HL-60 (cell line): ENCODE measurements around the gene LRRTM2.

Experiments used
- GABPA ChIP-seq: IDR thresholded peaks from 2 replicates; pipeline ENCODE4 v1.6.1; 2012; ENCODE audit warnings: low read depth
- POLR2AphosphoS5 ChIP-seq: IDR thresholded peaks from 2 replicates; pipeline ENCODE4 v1.6.1; 2012; ENCODE audit warnings: low read depth
- SPI1 ChIP-seq: IDR thresholded peaks from 2 replicates; pipeline ENCODE4 v1.6.1; 2012; ENCODE audit warnings: low read depth, mild to moderate bottlenecking, borderline replicate concordance
- TF ChIP-seq, protein P1 (sequence below): IDR thresholded peaks from one replicate; pipeline ENCODE4 v1.5.1; 2011; ENCODE audit warnings: low read length, control low read depth, inconsistent platforms; ENCODE audit not compliant: insufficient read depth
- TF ChIP-seq, protein P2 (sequence below): IDR thresholded peaks from 2 replicates; pipeline ENCODE4 v1.6.1; 2012; ENCODE audit warnings: low read depth; ENCODE audit not compliant: insufficient replicate concordance

DNA sequence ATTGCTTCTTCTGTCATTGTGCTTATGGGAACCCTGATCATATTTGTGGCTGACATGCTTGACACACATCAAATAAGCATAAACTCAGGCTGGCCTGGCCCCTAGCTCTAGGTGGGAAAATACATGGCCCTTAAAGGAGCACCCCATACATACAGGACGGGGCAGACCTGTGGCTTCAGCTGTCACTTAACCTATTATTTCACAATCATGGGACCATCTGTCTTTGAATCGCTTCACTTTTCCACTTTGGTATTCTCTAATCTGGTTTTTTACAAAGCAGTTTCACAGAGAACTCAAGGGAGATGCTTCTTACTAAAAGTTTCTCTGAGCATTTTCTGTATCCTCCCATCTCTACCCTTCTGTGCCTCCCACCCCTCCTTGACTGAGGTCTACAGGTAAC lies 34.6 kb upstream of the LRRTM2 start:
- TF ChIP-seq, protein P1, sequence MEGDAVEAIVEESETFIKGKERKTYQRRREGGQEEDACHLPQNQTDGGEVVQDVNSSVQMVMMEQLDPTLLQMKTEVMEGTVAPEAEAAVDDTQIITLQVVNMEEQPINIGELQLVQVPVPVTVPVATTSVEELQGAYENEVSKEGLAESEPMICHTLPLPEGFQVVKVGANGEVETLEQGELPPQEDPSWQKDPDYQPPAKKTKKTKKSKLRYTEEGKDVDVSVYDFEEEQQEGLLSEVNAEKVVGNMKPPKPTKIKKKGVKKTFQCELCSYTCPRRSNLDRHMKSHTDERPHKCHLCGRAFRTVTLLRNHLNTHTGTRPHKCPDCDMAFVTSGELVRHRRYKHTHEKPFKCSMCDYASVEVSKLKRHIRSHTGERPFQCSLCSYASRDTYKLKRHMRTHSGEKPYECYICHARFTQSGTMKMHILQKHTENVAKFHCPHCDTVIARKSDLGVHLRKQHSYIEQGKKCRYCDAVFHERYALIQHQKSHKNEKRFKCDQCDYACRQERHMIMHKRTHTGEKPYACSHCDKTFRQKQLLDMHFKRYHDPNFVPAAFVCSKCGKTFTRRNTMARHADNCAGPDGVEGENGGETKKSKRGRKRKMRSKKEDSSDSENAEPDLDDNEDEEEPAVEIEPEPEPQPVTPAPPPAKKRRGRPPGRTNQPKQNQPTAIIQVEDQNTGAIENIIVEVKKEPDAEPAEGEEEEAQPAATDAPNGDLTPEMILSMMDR: no peak
- TF ChIP-seq SPI1: no peak
- TF ChIP-seq POLR2AphosphoS5: no peak
- TF ChIP-seq, protein P2, sequence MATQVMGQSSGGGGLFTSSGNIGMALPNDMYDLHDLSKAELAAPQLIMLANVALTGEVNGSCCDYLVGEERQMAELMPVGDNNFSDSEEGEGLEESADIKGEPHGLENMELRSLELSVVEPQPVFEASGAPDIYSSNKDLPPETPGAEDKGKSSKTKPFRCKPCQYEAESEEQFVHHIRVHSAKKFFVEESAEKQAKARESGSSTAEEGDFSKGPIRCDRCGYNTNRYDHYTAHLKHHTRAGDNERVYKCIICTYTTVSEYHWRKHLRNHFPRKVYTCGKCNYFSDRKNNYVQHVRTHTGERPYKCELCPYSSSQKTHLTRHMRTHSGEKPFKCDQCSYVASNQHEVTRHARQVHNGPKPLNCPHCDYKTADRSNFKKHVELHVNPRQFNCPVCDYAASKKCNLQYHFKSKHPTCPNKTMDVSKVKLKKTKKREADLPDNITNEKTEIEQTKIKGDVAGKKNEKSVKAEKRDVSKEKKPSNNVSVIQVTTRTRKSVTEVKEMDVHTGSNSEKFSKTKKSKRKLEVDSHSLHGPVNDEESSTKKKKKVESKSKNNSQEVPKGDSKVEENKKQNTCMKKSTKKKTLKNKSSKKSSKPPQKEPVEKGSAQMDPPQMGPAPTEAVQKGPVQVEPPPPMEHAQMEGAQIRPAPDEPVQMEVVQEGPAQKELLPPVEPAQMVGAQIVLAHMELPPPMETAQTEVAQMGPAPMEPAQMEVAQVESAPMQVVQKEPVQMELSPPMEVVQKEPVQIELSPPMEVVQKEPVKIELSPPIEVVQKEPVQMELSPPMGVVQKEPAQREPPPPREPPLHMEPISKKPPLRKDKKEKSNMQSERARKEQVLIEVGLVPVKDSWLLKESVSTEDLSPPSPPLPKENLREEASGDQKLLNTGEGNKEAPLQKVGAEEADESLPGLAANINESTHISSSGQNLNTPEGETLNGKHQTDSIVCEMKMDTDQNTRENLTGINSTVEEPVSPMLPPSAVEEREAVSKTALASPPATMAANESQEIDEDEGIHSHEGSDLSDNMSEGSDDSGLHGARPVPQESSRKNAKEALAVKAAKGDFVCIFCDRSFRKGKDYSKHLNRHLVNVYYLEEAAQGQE: no peak
- no peak for TF ChIP-seq GABPA
